KMS-11 (cell line): ENCODE results near the gene PLCH1.
"Not testable (repeated sequence)": the region's sequence is repeated elsewhere in the genome, so short reads cannot be mapped to it uniquely, and the experiment has no call there.

Experiments used
- H2AFZ ChIP-seq: fragments of 200-600 bp; sonication (generic); 2 replicates; pipeline ENCODE4 v1.6.1; 2016; ENCODE audit warnings: antibody characterized with exemption, mixed run types, low read depth
- H3K27ac ChIP-seq: fragments of 200-600 bp; sonication (generic); 2 replicates; pipeline ENCODE4 v1.6.1; 2016; ENCODE audit warnings: mild to moderate bottlenecking, mixed run types
- H3K27me3 ChIP-seq: fragments of 200-600 bp; sonication (generic); 2 replicates; pipeline ENCODE4 v1.6.1; 2017; ENCODE audit warnings: mild to moderate bottlenecking, low read depth, mixed run types, moderate library complexity; ENCODE audit not compliant: insufficient read depth
- H3K36me3 ChIP-seq: fragments of 200-600 bp; sonication (generic); 2 replicates; pipeline ENCODE4 v1.6.1; 2017; ENCODE audit warnings: mild to moderate bottlenecking, mixed run types; ENCODE audit not compliant: insufficient read depth
- H3K4me1 ChIP-seq: fragments of 200-600 bp; sonication (generic); 2 replicates; pipeline ENCODE4 v1.6.1; 2016; ENCODE audit warnings: mild to moderate bottlenecking, low read depth, mixed run types; ENCODE audit not compliant: poor library complexity, severe bottlenecking
- H3K4me2 ChIP-seq: fragments of 200-600 bp; sonication (generic); 2 replicates; pipeline ENCODE4 v1.7.0; 2016; ENCODE audit warnings: mild to moderate bottlenecking, mixed run types
- H3K4me3 ChIP-seq: fragments of 200-600 bp; sonication (generic); IDR thresholded peaks from 2 replicates; pipeline ENCODE4 v1.6.1; 2017; ENCODE audit warnings: low read depth, low read length, mixed read lengths; ENCODE audit not compliant: insufficient read depth
- H3K79me2 ChIP-seq: fragments of 200-600 bp; sonication (generic); 2 replicates; pipeline ENCODE4 v1.6.1; 2016; ENCODE audit warnings: low read depth, mixed run types; ENCODE audit not compliant: insufficient read depth
- H3K9ac ChIP-seq: fragments of 200-600 bp; sonication (generic); 2 replicates; pipeline ENCODE4 v1.6.1; 2016; ENCODE audit warnings: mild to moderate bottlenecking, mixed run types
- H4K20me1 ChIP-seq: fragments of 200-600 bp; sonication (generic); 2 replicates; pipeline ENCODE4 v1.6.1; 2016; ENCODE audit warnings: mild to moderate bottlenecking, mixed run types; ENCODE audit not compliant: insufficient read depth
- TF ChIP-seq, protein P1 (sequence below): fragments of 200-600 bp; sonication (generic); conservative IDR thresholded peaks from 2 replicates; pipeline ENCODE4 v1.6.1; 2017; ENCODE audit warnings: low read depth, mild to moderate bottlenecking, antibody characterized with exemption, low read length, moderate library complexity, mixed read lengths

The PLCH1 gene

DNA sequence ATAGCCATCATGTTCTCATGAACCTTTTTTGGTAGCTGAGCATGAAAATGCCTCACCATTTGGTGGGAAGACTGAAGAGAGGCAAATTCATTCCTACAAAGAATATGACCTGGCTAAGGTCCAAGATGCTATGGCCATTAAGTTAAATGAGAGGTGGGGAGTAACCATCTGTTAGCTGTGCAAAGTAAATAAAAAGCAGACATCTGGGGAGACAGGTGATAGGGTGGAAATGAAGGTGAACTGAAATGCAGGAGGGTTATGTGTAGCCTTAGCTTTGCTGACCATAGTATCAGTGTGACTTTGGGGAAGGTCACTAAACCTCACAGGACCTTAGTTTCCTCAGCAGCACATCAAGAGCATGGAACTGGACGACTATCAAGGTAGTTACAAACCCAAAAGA lies 340.4 kb downstream of the PLCH1 start:
- no peak overlapping the region for H3K4me3 ChIP-seq
- TF ChIP-seq, protein P1, sequence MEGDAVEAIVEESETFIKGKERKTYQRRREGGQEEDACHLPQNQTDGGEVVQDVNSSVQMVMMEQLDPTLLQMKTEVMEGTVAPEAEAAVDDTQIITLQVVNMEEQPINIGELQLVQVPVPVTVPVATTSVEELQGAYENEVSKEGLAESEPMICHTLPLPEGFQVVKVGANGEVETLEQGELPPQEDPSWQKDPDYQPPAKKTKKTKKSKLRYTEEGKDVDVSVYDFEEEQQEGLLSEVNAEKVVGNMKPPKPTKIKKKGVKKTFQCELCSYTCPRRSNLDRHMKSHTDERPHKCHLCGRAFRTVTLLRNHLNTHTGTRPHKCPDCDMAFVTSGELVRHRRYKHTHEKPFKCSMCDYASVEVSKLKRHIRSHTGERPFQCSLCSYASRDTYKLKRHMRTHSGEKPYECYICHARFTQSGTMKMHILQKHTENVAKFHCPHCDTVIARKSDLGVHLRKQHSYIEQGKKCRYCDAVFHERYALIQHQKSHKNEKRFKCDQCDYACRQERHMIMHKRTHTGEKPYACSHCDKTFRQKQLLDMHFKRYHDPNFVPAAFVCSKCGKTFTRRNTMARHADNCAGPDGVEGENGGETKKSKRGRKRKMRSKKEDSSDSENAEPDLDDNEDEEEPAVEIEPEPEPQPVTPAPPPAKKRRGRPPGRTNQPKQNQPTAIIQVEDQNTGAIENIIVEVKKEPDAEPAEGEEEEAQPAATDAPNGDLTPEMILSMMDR, result no peak
- no peaks in the 10 kb centered on the region for H3K4me1 ChIP-seq
- H3K27me3 ChIP-seq, result no peaks in the 10 kb centered on the region
- no peaks in the 10 kb centered on the region for H4K20me1 ChIP-seq
- no peak overlapping the region for H3K4me2 ChIP-seq
- H3K9ac ChIP-seq, result no peak overlapping the region
- H3K27ac ChIP-seq, result no peak overlapping the region
- no peaks in the 10 kb centered on the region for H3K79me2 ChIP-seq
- H2AFZ ChIP-seq, result no peak overlapping the region
- no peaks in the 10 kb centered on the region for H3K36me3 ChIP-seq

DNA sequence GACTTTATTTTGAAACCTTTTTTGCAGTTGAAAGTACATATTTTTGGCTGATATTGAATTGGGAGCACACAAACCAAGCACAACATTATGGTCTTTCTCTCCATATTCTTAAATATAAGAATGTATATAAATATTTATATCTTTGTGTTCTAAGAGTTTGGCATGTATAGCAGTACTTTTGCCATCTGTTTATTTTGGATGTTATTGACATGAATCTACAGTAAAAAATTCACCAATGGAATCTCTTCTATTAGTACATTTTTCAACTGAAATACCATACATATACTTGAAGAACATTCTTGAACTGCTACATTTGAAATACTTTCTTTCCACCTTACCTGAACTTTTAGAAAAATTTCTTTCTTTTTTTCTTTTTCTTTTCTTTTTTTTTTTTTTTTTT lies 342.2 kb downstream of the PLCH1 start:
- Histone ChIP-seq H3K9ac (no peak overlapping the region), H3K4me1 (no peaks in the 10 kb centered on the region), H4K20me1 (no peaks in the 10 kb centered on the region), H3K4me2 (no peak overlapping the region), H3K4me3 (no peak overlapping the region), H3K27ac (no peak overlapping the region), H3K27me3 (no peaks in the 10 kb centered on the region), H3K79me2 (no peaks in the 10 kb centered on the region), H2AFZ (no peak overlapping the region), H3K36me3 (no peaks in the 10 kb centered on the region)
- TF ChIP-seq, protein P1, result no peak

DNA sequence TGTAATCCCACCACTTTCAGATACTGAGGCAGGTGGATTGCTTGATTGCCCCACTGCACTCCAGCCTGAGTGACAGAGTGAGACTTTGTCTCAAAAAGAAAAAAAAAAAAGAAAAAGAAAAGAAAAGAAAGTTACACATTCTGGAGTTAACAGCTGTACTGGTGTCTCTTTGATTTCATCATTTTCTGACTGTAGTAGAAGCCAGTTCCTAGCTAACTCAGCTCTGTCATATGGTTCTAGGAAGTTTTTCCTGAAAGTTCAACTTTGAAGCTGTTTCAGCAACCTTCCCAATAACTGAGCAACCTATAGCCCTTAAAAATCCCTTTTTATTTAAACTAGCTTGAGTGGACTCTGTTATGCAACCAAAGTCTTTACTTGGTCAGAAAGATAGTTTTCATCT lies 346.8 kb downstream of the PLCH1 start:
- no peak overlapping the region for H3K4me2 ChIP-seq
- no peaks in the 10 kb centered on the region for H3K36me3 ChIP-seq
- no peaks in the 10 kb centered on the region for H3K27me3 ChIP-seq
- H4K20me1 ChIP-seq, result no peaks in the 10 kb centered on the region
- H3K27ac ChIP-seq, result no peak overlapping the region
- no peak overlapping the region for H3K9ac ChIP-seq
- H3K4me3 ChIP-seq, result no peak overlapping the region
- H2AFZ ChIP-seq, result no peak overlapping the region
- H3K4me1 ChIP-seq, result no peaks in the 10 kb centered on the region
- TF ChIP-seq, protein P1, result no peak
- H3K79me2 ChIP-seq, result no peaks in the 10 kb centered on the region

DNA sequence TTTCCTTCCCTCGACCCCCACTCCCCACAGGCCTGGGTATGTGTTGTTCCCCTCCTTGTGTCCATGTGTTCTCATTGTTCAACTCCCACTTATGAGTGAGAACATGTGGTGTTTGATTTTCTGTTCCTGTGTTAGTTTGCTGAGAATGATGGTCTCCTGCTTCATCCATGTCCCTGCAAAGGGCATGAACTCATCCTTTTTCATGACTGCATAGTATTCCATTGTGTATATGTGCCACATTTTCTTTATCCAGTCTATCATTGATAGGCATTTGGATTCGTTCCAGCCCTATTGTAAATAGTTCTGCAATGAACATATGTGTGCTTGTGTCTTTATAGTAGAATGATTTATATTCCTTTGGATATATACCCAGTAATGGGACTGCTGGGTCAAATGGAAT lies 350.0 kb downstream of the PLCH1 start:
- not testable (repeated sequence) for H3K79me2 ChIP-seq

DNA sequence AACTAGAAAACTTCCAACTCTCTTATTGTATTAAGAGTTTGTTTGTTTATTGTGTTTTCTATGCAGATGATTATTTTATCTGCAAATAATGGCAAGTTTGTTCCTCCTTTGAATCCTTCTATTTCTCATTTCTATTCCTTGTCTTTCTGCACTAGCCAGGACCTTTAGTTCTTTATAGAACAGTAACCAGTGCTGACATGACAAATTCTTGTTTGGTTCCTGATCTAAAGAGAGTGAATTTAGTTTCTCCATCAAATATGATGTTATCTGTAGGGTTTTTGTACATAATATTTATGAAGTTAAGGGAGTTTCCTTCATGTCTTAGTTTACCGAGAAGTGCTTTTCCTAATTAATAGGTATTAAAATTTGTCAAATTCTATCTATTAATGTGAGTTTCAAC lies 350.6 kb downstream of the PLCH1 start:
- no peak overlapping the region for H2AFZ ChIP-seq
- no peaks in the 10 kb centered on the region for H3K79me2 ChIP-seq
- H3K4me3 ChIP-seq, result no peak overlapping the region
- no peak overlapping the region for H3K4me2 ChIP-seq
- H3K4me1 ChIP-seq, result no peaks in the 10 kb centered on the region
- no peaks in the 10 kb centered on the region for H4K20me1 ChIP-seq
- H3K27me3 ChIP-seq, result no peaks in the 10 kb centered on the region
- TF ChIP-seq, protein P1, result no peak
- H3K9ac ChIP-seq, result no peak overlapping the region; the same call in 1 of the 2 replicates
- H3K36me3 ChIP-seq, result no peaks in the 10 kb centered on the region
- H3K27ac ChIP-seq, result no peak overlapping the region

More for the DNA sequence above, 350.0 kb downstream of the PLCH1 start:
- H3K4me3 ChIP-seq, H3K4me1 ChIP-seq, H4K20me1 ChIP-seq, H3K4me2 ChIP-seq, H3K27me3 ChIP-seq, H2AFZ ChIP-seq, H3K27ac ChIP-seq, H3K9ac ChIP-seq, H3K36me3 ChIP-seq: not testable (repeated sequence)
